Activated CD8-positive, alpha-beta memory T cell treated with anti-CD3 and anti-CD28 coated beads, Interleukin-2, amount 50 U/mL, for 48 hours (primary cell): ENCODE results near the gene GLIPR2.
"Not testable (repeated sequence)": the region's sequence is repeated elsewhere in the genome, so short reads cannot be mapped to it uniquely, and the experiment has no call there.

Experiments used
- DNase-seq: peaks from one replicate; pipeline ENCODE4 v3.0.0-alpha.2; 2020

The GLIPR2 gene

DNA sequence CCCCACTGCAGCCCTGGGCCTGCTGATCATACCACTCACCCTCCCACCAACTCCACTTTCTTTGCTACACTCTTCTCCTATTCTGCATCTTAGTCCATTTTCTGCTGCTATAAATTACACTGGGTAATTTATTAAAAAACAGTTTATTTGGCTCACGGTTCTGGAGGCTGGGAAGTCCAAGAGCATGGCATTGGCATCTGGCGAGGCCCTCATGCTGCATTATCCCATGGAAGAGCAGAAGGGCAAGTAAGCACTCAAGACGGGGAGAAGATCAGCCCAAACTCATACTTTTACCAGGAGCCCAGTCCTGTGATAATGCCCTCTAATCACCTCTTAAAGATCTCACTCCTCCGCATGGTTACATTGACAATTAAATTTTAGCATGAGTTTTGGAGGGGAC lies 9.4 kb downstream of the GLIPR2 start:
- no peak for DNase-seq

DNA sequence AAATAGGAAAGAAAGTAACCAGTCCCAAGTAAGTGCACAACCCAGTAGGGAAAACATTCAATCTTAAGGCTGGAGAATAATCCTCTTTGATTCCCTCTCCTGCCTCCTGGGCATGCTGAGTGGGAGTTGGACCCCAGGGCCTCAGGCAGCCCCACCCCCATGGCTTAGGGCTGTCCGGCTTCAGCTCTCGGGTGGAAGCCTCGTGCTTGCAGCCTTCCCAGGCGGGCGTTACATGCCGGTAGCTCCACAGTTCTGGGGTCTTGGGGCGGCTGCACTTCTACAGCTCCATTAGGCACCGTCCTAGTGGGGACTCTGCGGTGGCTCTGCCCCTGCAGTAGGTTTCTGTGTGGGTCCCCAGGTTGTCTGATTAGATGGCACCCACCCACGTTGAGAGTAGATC lies 10.1 kb downstream of the GLIPR2 start:
- no peak for DNase-seq

DNA sequence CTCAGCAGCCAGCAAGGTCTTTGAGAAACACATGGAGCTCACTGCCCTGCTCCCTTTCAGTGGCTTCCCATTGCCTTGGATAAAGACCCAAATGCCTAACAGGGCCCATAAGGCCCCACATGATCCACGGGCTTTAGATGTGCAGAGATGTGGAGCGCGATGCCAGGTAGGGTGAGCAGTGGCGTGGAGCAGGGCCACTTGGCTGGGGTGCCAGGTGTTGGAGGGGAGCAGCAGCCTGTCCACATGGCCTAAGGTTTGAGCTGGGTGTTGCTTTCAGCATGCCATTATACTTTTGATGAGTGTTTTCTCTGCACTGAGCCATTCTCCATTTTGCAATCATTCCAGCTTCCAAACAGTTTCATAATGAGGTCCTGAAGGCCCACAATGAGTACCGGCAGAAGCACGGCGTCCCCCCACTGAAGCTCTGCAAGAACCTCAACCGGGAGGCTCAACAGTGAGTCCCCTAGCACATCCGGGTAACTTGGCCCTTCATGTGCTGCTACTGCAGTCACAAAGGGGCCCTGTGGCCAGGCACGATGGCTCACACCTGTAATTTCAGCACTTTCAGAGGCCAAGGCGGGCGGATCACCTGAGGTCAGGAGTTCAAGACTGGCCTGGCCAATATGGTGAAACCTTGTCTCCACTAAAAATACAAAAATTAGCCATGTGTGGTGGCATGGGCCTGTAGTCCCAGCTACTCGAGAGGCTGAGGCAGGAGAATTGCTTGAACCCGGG lies 11.1 kb downstream of the GLIPR2 start:
- peak; percentile 58 for DNase-seq

DNA sequence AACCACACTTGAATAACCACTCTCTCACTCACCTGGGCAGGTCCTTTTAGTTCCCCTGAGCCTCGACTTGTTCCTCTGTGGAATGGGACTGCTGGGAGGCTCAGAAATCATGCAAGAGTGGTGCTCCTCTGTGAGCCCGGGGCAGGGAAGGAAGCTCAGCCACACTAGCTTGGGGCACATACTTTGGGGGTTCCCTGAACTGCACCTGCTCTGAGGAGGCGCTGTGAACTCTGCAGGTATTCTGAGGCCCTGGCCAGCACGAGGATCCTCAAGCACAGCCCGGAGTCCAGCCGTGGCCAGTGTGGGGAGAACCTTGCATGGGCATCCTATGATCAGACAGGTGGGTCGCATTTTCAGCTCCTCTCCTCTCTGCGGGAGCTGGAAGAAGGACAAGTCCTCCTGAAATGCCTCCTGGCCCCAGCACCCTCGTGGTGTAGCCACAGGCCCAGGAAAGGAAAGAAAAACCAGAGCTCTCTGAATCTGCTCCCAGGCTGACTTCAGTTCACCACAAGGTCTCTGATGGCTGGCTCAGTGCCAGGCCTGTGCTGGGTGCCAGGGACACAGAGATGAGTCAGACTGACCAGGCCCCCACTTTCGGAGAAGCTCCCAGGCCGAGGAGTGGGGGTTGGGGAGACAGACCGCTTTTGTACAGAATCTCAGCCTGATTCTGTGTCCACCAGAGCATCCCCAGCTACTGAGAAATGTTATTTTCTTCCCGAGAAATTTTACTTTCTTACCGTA lies 11.9 kb downstream of the GLIPR2 start:
- peak; percentile 88 for DNase-seq

DNA sequence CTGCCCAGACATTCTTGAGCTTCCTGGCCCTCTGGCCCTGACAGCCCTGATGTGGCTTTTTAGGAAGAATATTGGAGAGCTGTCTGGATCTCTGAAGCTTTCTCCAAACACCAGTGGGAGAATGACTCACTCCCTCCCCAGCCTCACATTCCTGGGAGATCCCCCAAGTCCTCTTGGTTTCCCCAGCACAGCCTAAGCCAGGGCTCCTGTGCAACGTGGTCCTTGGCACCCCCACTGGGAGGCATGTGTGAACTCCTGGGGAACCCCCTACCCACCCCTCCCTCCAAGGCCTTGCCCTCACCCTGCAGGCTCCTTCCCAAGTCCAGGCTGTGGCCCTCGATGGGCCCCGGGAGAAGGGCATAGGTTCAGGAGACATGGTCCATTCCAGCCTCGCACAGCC lies 12.7 kb downstream of the GLIPR2 start:
- no peak for DNase-seq

DNA sequence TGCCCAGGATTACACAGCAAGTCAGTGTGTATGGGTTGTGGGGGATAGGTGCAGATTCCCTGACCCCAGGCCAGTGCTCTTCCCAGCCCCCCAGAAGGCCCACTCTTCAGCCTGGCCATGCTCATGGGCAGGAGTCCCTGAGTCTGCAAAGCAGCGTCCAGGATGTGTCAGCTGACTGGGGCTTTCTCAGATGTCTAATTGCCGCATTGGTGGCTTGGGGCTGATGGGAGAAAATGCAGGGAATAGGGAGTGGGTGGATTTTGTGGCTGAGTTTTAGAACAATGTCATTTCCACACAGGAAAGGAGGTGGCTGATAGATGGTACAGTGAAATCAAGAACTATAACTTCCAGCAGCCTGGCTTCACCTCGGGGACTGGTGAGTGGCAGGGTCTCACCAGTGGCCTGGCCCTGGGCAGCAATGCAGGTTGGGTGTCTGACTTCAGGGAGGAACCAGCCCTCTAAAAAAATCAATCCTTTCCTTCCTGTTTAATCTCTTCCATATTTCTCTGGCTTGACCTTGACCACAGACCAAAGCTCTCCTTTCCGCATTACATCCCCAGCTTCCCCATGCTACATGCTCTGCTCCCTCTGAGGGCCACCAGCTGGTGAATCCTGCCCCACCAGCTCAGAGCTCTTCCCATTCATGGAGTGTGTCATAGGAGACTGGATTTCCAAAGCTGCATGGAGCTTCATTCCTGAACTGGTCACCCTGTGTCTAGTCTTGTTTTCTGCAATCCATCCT lies 14.2 kb downstream of the GLIPR2 start:
- no peak for DNase-seq

DNA sequence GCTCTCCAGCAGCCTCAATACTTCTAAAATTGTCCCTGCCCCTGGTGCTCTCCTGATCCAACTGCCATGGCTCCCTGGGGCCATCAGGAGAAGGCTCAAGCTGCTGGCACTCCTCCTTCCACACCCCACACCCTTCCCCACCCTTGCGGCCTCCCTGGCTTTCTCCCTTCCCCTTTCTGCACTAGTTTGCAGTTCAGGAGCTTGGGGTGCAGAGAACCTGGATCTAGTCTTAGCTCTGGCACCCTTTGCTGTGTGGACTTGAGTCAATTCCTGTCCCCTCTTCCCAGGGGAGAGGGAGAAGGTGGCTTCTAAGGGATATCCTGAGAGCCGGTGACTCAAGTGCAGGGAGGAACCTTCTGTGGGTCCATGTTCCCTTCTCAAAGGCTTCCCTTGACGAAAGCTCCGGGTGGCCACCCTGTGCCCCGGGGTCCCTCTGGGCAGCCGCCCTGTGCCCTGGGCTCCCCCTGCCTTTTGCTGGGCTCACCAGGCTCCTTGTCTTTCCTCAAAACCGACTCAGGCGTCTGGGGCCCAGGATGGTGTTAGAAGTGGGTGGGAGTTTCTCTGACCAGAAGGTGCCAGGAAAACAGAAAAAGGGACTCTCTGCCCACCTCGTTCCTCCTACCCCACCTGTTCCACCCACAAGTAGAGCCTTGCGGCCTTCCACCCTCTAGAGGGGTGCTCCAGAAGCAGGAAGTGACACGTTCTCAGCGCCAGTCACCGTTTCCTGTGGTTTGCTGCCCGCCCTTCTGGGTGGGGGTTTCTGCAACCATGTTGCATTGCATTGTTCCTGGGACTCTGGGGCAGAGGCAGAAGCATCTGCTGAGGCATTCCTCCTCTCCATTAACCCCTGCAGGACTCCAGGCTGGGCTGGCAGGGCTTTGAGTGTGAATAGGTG lies 15.0 kb downstream of the GLIPR2 start:
- peak; percentile 89 for DNase-seq

DNA sequence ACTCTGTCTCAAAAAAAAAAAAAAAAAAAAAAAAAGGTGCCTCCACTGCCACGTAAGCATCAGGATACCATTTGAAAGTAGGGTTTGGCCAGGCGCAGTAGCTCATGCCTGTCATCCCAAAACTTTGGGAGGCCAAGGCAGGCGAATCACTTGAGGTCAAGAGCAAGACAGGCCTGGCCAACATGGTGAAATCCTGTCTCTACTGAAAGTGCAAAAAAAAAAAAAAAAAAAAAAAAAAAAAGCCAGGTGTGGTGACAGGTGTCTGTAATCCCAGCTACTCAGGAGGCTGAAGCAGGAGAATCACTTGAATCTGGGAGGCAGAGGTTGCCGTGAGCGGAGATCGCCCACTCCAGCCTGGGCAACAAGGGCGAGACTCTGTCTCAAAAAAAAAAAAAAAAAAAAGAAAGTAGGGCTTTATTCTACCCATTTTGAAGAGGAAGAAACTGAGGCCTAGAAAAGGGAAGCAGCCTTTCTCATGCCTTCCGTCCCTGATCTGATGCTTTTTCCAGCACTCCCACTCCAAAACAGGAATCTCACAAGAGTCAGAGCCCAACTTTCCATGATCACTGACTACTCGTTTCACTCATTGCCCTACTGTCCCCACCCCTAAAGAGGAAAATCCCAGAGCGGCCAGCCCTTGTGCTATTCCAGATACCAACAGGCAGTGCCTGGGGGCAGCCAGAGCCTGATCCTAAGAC lies 16.4 kb downstream of the GLIPR2 start:
- no peak for DNase-seq

DNA sequence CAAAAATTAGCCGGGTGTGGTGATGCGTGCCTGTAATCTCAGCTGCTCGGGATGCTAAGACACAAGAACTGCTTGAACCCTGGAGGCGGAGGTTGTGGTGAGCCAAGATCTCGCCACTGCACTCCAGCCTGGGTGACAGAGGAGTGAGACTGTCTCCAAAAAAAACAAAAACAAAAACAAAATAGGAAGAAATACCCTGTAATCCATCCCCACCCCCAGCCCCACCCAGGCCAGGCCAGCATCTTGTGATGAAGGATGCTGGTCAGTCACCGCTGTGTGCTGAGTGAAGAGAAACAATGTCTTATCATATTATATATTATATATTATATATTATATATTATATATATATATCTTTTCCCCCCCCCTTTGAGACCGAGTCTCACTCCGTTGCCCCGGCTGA lies 17.2 kb downstream of the GLIPR2 start:
- DNase-seq = no peak

DNA sequence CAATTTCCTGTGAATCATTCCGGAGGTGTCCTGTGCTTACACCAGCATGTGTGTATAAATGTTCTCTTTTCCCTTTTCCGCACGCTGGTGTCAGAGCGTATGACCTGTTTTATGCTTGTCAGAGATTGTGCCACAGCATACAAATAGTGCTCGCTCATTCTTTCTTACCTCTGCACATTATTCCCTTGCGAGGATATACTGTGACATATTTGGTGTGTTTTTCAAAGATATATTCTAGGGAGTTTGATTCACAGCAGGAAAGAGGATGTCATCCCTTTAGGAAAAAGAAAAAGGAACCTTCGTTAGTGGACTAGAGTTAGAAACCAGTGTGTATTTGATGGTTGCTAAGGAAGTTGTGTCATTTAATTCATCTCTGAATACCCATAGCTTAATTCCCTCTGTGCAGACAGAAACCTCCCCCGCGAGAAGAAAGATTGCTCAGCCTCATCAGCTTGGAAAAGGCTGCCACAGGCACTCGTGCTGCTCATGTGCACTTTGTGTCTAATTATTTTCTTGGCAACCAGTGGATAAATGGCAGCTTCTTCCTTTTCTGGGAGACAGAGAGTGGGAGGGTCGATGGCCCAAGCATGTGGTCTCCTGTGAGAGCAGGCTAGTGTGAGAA lies 17.9 kb downstream of the GLIPR2 start:
- DNase-seq = no peak

DNA sequence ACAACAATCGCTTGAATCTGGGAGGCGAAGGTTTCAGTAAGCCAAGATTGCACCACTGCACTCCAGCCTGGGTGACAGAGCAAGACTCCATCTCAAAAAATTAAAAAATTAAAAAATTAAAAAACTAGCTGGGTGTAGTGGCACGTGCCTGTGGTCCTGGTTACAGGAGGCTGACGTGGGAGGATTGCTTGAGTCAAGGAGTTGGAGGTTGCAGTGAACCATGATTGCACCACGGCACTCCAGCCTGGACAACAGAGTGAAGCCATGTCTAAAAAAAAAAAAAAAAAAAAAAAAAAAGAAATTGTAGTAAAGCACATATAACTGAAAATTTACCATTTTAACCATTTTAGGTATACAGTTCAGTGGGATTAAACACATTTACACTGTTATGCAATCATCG lies 19.6 kb downstream of the GLIPR2 start:
- no peak for DNase-seq

DNA sequence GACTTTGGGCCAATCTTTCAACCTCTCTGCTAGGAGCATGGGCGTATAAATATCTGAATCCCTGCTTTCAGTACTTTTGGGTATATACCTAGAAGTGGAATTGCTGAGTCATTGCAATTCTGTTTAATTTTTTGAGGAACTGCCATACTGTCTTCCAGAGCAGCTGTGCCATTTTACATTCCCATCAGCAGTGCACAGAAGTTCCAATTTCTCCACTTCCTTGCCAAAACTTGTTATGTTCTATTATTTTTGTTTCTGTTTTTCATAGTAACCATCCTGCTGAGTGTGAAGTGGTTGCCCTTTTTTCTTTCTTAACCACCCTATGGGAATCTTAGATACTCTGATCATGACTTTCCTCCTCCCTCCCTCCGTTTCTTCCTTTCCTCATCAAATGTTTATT lies 21.6 kb downstream of the GLIPR2 start:
- DNase-seq = no peak

DNA sequence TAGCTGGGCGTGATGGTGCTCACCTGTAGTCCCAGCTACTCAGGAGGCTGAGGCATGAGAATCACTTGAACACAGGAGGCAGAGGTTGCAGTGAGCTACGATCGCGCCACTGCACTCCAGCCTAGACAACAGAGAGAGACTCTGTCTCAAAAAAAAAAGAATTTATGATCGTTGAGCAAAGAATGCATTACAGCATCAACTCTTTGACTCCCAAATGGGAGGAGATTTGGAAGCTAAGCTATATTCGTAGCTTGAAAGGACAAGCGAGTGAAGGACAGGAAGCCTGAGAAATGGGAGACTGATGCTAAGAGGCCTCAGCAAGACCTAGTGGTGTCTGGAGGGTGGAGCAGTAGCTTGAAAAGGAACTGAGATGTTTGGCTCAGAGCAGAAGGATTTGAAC lies 22.4 kb downstream of the GLIPR2 start:
- DNase-seq = no peak

DNA sequence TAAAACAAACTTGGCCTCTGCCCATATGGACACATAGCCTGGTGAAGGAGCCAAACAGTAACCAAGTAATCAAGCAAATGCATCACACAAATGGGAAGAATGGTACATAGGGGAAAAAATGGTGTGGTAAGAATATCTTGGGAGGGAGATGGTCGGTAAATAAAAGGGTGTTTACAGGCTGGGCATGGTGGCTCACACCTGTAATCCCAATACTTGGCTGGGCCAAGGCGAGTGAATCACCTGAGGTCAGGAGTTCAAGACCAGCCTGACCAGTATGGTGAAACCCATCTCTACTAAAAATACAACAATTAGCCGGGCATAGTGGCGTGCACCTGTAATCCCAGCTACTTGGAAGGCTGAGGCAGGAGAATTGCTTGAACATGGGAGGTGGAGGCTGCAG lies 23.0 kb downstream of the GLIPR2 start:
- not testable (repeated sequence) for DNase-seq

DNA sequence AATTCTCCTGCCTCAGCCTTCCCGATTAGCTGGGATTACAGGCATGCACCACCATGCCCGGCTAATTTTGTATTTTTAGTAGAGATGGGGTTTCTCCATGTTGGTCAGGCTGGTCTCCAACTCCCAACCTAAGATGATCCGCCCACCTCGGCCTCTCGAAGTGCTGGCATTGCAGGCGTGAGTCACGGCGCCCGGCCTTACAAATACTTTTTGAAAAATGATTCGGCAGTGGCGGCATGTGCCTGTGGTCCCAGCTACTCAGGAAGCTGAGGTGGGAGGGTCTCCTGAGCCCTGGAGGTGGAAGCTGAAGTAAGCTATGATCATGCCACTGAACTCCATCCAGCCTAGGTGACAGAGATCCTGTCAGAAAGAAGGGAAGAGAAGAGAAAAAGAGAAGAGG lies 23.6 kb downstream of the GLIPR2 start:
- DNase-seq = not testable (repeated sequence)

DNA sequence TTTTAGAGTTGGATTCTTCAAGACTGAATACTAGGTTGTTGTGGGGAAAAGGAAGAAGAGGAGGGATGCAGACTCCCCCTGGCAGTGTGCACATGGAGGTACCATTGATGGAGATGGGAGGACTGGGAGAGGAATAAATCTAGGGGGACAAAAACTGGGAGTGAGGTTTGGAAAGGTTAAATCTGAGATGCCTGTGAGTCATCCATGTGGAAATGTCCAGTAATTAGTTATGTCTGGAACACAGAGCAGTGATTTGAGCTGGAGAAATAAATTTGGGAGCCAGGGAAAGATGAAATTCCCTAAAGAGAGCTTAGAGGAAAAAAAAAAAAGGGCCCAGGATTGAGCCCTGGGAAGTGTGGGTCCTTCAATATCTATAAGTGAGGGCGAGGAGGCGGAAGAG lies 24.7 kb downstream of the GLIPR2 start:
- DNase-seq = no peak

DNA sequence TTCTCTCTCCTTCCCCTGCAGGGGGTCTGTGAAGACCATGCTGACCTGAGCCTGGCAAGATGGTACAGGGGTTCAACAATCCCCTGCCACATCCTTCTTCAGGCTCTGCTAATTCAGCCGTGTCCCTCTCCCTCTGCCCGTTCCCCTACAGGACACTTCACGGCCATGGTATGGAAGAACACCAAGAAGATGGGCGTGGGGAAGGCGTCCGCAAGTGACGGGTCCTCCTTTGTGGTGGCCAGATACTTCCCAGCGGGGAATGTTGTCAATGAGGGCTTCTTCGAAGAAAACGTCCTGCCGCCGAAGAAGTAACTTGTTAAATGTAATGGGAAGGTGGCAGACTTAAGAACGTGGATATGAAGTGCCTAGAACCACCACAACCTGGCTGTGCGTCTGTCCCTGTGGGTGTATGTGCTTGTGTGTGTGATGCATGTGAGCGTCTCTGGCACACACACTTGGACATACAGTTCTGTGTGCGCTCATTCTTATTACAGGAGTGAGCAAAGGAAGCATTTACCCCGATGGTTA lies 25.7 kb downstream of the GLIPR2 start:
- no peak for DNase-seq

DNA sequence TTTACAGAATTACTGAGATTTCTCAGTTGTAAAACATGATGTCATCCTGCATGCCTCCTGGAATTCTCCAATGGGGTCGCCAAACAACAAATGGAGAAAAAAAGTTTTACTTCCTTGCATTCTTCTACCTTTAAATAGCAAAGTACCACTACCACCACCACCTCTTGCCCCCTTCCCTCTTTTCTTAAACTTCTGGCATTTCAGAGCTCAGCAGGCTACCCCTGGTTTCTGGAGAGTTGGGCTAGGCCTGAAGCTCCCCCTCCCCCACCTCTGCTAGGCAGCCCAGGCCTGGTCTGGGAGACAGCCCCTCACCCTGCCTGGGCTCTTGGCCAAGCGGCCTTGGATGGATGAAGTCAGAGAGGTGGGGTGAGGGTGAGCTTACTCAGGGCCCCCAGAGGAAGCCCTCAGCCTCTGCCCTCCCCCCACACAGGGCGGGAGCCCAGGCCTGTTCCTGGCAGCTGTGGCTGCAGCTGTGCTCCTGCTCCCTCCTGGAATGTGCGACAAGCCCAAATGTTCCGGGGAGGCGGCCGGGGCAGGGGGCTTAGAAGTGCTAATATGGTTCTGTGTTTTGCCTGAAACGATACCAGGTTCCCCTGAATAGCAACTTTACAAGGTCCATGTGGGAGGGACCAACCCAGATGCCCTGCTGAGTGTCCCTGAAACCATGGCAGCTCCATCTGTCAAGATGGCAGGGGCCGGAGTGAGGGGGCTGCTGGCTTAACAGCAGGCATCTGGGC lies 26.7 kb downstream of the GLIPR2 start:
- DNase-seq = no peak

DNA sequence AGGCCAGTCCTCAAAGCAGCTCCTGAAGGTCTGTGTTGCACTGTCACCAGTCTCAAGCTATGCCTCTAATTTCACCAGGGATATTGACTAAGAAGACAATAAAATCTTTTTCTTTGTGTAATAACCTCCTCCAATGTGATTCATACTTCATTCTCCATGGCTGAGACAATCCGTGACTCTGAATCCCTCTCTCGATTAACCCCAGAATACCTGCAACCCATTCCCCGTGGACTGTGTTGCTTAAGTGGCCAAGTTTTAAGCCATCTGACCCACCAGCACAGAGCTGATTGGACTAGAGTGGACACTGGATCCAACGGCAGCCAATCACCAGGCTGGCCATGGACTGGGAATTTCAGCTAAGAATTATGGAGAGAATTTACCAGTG lies 27.2 kb downstream of the GLIPR2 start:
- no peak for DNase-seq

DNA sequence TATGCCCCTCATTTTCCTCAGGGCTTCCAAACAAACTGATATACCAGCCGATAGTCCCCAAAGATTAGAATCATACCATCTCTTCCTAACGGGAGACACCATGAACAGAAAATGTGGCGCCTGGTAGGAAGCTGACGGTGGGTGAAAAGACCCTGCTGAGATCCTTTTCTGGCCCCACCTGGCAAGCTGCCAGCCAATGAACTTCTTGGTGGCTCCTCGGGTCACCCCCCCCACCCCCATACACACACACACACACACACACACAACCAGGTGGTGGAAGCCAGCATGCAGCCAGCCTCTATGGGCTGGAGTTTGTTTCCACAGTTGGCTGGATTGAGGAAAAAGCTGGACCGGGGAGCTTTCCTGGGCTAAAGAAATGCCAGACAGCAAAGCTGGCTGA lies 27.8 kb downstream of the GLIPR2 start:
- no peak for DNase-seq

DNA sequence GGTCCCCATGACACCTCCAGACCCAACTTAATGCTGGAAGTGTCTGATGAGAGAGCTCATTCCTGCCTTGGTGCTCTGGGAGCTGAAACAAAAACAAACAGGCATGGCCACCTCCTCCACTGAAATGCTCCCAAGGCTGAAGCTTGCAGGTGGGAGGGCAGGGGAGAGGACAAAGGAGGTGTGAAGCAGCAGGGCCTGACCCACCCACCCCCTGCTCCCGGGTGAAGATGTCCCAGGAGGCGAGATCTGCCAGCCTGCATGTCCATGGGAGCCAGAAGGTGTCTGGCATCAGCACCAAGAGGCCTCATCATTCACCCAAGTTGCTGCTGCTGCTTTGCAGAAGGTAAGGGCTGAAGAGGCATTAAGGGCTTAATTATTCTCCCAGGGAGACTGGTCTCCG lies 28.5 kb downstream of the GLIPR2 start:
- DNase-seq = no peak
